Mucosa of descending colon (tissue), 3 donors: Measurements from ENCODE around the gene THAP5. TPM values are rescaled to one million over a fixed set of nuclear protein-coding genes. Genes with fewer than 3 reads are reported as not detected.
A peak's percentile ranks its signal among the peaks of the same experiment; 100 is the strongest.

ENCODE experiments used
- ATAC-seq: fragments of 200-7000 bp; cut with Tn5 transposase; one replicate; pipeline ENCODE4 v1.9.1; 2020; ENCODE audit warnings: mild to moderate bottlenecking, moderate library complexity
- DNase-seq, 3 donors: peaks; one replicate each; pipeline ENCODE4 v3.0.0-alpha.2; 2020
- H3K36me3 ChIP-seq: fragments of 200-600 bp; one replicate; pipeline ENCODE4 v1.8.0; 2021; ENCODE audit warnings: low read depth, mild to moderate bottlenecking
- H3K4me1 ChIP-seq: fragments of 200-600 bp; one replicate; pipeline ENCODE4 v1.8.0; 2021; ENCODE audit warnings: low read depth, mild to moderate bottlenecking
- H3K4me3 ChIP-seq: fragments of 200-600 bp; one replicate; pipeline ENCODE4 v1.8.0; 2021; ENCODE audit warnings: mild to moderate bottlenecking
- H3K9me3 ChIP-seq: fragments of 200-600 bp; one replicate; pipeline ENCODE4 v1.8.0; 2021; ENCODE audit warnings: mild to moderate bottlenecking
- CTCF ChIP-seq: fragments of 200-600 bp; IDR thresholded peaks from one replicate; pipeline ENCODE4 v1.8.0; 2022; ENCODE audit warnings: antibody characterized with exemption, mild to moderate bottlenecking
- intact Hi-C, 2 donors: fragments of 100-400 bp; cut with DNase I in 1 of 2; cut with micrococcal nuclease in 1 of 2; formaldehyde crosslinking; loops; one replicate each; pipeline versions ENCODE4 v1.11.0 to v1.11.1; 2022; cut with DNase I, micrococcal nuclease
- total RNA-seq, 3 donors: library from RNA; stranded (reverse); fragmentation: NEBNext Ultra II Directional in 2 of 3; extraction: Animal tissue kit (Norgen Biotek cat#: 25700) in 2 of 3; gene quantifications; one replicate each; pipeline versions ENCODE4 v1.2.1 to v1.2.4, GENCODE V29; 2021 to 2023
- donor health status: DM: no; HTN: no; CAD: no; lungs with moderate emphysema.
- donor health status: DM: no; HTN: no; CAD: no.
- donor health status: DM: no; HTN: yes; CAD: no.

Gene THAP5
- total RNA-seq, 3 donors from 2014 or later = 19.6 to 26.2 (median 20.2) TPM

- Histone ChIP-seq H3K9me3 (no peaks in the 10 kb centered on the region), H3K4me3 (no peak overlapping the region), H3K4me1 (no peaks in the 10 kb centered on the region), H3K36me3 (no peaks in the 10 kb centered on the region)
- ATAC-seq = no peak
- DNase-seq = no peak
- intact Hi-C loops = no loop called here
- no peak for TF ChIP-seq CTCF
Measured at GRCh38 chr7:108537229-108537628, 32.3 kb downstream of the THAP5 start.

GRCh38 chr7:108535744-108536143 is 33.8 kb downstream of the THAP5 start:
- no peak for DNase-seq
- Histone ChIP-seq H3K9me3 (no peaks in the 10 kb centered on the region), H3K4me1 (no peaks in the 10 kb centered on the region), H3K36me3 (no peaks in the 10 kb centered on the region), H3K4me3 (no peak overlapping the region)
- ATAC-seq = no peak
- intact Hi-C loops = no loop called here
- no peak for TF ChIP-seq CTCF

- no peak for TF ChIP-seq CTCF
- Histone ChIP-seq H3K4me1 (no peaks in the 10 kb centered on the region), H3K4me3 (no peak overlapping the region), H3K36me3 (no peaks in the 10 kb centered on the region), H3K9me3 (no peaks in the 10 kb centered on the region)
- intact Hi-C loops = no loop called here
- ATAC-seq (no peak), DNase-seq (no peak)
Measured at GRCh38 chr7:108535257-108535656, 34.2 kb downstream of the THAP5 start.

GRCh38 chr7:108533712-108534111 is 35.8 kb downstream of the THAP5 start:
- Histone ChIP-seq H3K4me1 (peaks cover 4% of the 10 kb centered on the region), H3K4me3 (no peak overlapping the region), H3K36me3 (no peaks in the 10 kb centered on the region), H3K9me3 (no peaks in the 10 kb centered on the region)
- intact Hi-C loops = no loop called here
- ATAC-seq (no peak), DNase-seq (no peak)
- no peak for TF ChIP-seq CTCF

- peaks cover 13% of the 10 kb centered on the region for H3K4me1 ChIP-seq
- DNase-seq (peak in 1 of 3 donors; percentile 24), ATAC-seq (no peak)
- H3K9me3 ChIP-seq = no peaks in the 10 kb centered on the region
- intact Hi-C loops = loop anchor here in 1 of 2 donors (5.0 kb wide), 1 partner anchor 38 kb away; the partner anchor contains the start of genes DNAJB9 and THAP5
- no peak for TF ChIP-seq CTCF
- H3K4me3 ChIP-seq = no peak overlapping the region
- peaks cover 5% of the 10 kb centered on the region for H3K36me3 ChIP-seq
Measured at GRCh38 chr7:108529341-108529740, 40.2 kb downstream of the THAP5 start.

- intact Hi-C loops = loop anchor here in 1 of 2 donors (5.0 kb wide), 1 partner anchor 39 kb away; the partner anchor contains the start of genes DNAJB9 and THAP5
- DNase-seq = peak in 1 of 3 donors; percentile 26
- Histone ChIP-seq H3K4me3 (no peak overlapping the region), H3K9me3 (no peaks in the 10 kb centered on the region), H3K4me1 (peaks cover 16% of the 10 kb centered on the region), H3K36me3 (peaks cover 5% of the 10 kb centered on the region)
- peak; percentile 36 for ATAC-seq
- no peak for TF ChIP-seq CTCF
Measured at GRCh38 chr7:108528183-108528712, 41.3 kb downstream of the THAP5 start.
